EH (cell line): Measurements from ENCODE around the gene UNG.
"Not testable (repeated sequence)": the region's sequence is repeated elsewhere in the genome, so short reads cannot be mapped to it uniquely, and the experiment has no call there.

ENCODE experiments used
- DNase-seq: peaks from one replicate; pipeline ENCODE4 v3.0.0-alpha.2; 2015; ENCODE audit warnings: low read depth

Gene UNG

DNA sequence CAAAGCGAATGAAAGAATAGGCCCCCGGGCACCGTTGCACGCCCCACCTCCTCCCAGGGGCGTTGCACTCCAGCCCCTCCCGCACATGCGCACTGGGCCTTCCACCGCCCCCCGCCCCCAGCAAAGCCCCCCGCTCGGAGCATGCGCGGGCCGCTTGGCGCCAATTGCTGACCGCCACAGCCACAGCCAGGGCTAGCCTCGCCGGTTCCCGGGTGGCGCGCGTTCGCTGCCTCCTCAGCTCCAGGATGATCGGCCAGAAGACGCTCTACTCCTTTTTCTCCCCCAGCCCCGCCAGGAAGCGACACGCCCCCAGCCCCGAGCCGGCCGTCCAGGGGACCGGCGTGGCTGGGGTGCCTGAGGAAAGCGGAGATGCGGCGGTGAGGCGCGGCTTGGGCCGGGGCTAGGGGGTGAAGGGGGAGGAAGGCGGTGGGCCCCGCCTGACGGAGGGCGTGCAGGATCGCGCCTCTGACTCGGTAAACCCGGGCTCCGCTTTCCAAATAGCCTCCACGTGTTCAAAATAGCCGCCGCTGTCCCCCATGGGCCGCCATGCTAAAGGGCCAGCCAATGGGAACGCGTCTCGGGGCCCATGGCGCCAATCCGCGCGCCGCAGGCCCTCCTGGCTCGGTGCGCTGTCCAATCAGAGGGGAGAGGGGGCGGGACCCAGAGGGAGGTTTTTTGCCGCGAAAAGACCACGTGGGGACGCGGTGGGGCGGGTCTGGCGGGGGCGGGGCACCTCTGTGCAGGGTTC lies at the start of gene UNG:
TSS of gene UNG (plus strand) at position 163 of the 748 bp plus-strand sequence. CDS start at position 246, 83 bp downstream.
- DNase-seq: peak; percentile 97

DNA sequence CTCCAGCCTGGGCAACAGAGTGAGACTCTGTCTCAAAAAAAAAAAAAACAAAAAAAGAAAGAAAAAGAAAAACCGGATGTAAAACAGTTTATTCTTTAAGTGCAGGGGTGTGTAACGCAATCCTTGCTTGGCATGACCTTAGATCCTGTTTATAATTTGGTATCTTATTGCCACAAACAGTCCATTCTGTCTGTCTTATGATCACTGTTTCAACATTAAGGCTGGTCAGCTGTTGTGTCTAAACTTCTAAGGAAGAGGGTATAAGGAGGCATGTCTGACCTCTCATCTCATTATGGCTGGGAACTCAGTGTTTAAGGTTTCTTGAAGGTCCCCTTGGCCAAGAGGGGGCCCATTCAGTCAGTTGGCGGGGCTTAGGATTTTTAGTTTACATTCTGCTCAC lies 48.7 kb upstream of the UNG start:
- not testable (repeated sequence) for DNase-seq

DNA sequence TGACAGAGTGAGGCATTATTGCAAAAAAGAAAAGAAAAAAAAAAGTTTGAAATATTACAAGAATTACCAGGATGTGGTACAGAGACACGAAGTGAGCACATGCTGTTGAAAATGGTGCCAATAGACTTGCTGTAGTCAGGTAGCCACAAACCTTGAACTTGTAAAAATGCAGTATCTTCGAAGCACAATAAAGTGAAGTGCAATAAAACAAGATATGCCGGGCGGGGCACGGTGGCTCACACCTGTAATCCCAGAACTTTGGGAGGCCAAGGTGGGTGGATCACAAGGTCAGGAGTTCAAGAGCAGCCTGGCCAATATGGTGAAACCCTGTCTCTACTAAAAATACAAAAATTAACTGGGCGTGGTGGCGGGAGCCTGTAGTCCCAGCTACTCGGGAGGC lies 47.6 kb upstream of the UNG start:
- DNase-seq: not testable (repeated sequence)

DNA sequence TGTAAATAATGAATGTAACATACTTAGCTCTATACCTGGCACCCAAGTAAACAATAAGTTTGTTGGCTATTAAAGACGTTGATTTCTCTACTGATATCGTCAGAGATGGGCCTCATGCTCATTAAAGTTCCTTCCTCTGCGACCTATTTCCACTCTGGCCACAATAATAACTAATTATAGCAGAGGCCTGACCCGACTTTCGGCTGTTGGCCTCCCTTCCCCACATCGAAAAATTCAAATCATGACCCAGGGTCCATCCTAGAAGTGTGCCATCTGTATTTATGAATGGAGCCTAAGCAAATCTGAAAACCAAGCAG lies 45.3 kb upstream of the UNG start:
- DNase-seq: no peak

DNA sequence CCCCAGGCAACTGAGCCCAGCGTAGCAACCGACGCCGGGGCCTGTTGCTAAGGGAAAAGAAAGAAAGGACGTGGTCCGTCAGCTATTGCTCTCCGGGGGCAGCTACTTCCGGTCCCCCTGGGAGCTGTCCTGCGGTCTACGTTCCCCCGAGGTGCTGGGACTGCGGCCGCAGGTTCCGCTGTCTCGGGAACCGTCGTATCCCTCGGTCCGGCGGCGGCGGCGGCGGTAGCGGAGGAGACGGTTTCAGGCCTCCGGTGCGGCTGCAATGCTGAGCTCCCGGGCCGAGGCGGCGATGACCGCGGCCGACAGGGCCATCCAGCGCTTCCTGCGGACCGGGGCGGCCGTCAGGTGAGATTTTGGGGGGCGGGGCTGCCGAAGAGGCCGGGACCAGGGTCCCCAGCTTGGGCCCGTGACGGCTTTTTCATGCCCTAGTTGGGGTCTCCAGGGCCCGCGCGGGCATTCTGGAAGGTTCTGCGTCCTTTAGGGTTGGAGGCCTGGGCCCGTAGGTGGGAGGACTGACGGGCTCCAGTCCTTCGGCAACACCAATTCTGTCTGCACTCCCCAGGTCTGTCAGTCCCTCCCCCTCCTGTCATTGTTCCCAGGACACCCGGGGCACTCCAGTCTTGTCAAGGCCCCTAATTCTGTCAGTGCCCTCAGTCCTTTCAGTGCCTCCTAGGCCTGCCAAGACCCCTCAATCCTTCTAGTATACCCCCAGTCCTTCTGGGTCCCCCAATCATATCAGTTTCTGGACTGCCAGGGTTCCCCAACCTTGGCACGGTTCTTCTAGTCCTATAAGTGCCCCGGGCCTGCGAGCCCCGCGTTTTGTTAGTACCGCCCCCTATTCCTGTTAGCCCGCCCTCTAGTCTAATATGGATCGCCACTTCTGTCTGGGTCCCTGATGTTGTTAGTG lies 44.7 kb upstream of the UNG start, which contains the start of gene USP30:
TSS of gene USP30 (plus strand) at position 163 of the 910 bp plus-strand sequence. CDS start at position 266, 103 bp downstream.
- DNase-seq: peak; percentile 80

DNA sequence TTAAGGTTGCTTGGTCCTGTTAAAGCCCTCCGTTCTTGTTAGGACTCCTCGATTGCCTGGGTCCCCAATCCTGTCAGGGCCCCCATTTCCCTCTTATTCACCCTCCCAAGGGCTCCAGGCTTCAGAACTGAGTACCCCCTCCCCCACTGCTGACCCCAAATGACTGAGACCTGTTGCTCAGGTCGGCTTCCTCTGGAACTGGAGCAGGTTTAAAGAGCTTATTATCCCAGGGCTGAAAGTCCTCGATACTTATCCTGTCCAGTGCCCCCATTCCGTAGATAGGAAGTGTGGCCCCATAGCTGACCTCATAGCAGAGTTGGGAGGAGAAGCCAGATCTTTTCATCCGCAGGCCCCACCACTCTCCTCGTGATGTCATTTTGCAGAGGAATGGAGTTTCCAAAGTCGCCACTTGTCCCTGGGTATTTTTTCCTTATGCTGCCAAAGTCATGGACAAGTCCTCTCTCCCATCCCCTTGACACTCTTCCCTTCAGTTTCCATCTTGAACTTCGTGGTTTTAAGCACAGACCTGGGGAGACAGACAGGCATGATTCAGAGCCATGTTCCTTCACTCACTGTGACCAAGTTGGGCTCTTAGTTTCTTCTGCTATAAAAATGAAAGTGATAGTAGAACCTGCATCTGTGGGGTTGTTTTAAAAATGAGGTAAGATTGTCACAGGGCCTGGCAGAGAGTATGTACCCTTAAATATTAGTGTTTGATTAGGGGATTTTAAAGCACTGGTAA lies 43.8 kb upstream of the UNG start:
- DNase-seq: peak; percentile 7

DNA sequence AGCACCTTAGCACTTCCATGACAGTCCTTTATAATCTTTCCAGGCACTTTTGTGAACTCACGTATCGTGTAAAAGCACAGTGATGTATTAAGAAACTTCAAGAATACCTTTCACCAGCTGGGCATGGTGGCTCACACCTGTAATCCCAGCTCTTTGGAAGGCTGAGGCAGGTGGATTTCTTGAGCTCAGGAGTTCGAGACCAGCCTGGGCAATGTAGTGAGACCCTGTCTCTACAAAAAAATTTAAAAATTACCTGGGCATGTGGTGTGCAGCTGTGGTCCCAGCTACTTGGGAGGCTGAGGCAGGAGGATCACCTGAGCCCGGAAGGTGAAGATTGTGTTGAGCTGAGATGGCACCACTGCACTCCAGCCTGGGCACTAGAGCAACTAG lies 43.3 kb upstream of the UNG start:
- DNase-seq: not testable (repeated sequence)

DNA sequence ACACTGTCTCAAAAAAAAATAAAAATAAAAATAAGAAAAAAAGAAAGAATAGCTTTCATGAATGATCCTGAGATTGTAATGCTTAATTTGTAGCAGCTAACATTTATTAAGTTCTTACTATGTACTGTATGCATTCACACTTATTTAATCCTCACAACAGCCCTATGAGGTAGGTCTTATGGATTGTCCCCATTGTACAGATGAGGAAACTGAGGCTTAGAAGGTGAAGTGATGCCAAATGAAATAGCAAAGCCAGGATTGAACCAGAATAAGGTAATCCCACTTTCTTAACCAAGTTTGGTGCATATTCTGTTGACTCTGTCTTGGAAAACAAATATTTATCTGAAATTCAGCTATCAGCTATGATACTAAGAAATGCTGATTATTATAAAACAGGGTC lies 42.9 kb upstream of the UNG start:
- DNase-seq: no peak

DNA sequence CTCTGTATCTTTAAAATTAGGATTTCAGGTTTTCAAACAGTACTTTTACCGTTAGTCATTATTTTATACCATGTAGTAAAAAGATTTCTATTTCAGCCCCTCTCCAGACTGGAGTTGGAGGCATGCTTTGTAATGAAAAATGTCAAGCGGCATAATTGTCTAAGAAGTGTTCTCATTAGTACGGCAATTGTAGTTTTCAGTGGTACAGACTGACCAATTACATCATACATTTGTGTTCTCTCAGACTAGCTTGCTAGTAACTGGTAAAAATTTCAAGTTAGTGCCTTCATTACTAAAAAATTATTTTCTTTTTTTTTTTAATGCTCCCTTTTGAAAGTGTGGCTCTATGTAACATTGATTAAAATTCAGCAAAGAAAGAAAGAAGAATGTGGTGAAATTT lies 40.5 kb upstream of the UNG start:
- no peak for DNase-seq

DNA sequence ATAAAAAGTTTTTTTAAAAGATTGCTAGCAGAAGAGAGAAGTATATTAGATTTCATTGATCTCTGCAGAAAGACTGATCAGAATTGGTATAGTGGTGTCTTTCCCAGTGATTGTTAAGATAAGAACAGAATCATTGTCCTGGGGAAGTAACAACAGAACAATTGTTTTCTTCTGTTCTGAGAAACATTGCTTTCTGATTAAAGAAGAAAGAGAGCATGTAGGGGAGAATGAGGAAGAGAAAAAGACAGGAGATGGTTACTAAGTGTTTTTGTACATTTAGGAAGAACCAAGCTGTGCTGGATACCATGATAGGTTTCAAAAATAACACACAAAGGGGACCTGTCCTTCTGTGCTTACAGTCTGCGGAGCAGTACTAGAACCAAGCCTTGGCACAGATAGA lies 40.0 kb upstream of the UNG start:
- no peak for DNase-seq

DNA sequence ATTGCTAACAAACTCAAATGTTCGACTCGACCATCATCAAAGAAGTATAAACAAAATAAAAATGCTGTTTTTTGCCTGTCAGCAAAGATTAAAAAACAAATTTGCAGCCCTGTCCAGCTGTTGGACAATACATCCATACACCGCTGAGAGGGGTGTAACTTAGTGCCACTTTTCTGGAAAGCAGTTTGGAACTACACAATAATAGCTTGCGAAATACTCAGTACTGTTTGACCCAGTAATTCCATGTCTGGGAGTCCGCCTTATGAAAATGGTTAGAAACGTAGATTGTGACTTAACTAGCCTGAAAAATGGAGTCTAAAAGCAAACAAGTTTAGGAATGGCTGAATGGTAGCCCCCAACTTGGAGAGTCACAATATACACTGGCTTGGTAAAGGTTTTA lies 38.6 kb upstream of the UNG start:
- no peak for DNase-seq

DNA sequence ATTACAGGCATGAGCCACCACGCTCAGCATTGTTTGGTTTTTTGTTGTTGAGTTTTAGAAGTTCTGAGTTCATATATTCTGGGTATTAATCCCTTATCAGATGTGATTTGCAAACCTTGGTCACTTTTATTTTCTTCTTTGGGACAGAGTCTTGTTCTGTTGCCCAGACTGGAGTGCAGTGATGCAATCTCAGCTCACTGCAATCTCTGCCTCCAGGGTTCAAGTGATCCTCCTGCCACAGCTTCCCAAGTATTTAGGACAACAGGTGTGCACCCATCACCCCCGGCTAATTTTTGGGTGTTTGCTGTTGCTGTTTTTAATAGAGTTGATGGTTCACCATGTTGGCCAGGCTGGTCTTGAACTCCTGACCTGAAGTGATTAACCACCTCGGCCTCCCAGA lies 33.3 kb upstream of the UNG start:
- DNase-seq: no peak

DNA sequence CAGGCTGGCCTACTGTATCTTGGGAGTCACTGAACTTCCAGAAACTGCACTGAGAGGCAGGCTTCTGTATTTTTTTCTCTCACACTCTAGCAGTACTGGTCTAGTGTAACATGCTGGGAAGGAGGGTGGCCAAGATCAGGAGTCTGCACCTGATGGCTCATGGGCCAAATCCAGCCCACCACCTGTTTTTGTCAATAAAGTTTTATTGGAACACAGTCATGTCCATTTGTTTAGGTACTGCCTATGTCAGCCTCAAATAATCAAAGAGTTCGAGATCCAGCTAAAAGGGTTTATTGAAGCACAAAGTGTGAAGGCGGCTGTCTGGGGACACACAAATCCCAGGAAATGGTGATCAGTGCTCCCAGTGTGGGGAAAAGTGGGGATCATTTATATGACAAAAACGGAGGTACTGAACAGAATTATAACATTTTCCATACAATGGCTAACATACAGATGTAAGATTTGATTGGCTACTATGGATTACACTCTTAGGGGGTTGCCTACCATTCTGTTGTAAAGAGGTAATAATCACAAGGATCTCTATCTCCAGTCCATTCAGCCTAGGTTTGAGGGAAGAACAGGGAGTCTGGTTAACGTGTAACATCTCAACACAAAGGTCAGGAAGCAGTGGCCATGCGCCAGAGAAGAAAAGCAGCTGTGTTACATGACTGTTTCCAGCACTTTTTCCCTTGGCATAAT lies 32.1 kb upstream of the UNG start:
- no peak for DNase-seq

DNA sequence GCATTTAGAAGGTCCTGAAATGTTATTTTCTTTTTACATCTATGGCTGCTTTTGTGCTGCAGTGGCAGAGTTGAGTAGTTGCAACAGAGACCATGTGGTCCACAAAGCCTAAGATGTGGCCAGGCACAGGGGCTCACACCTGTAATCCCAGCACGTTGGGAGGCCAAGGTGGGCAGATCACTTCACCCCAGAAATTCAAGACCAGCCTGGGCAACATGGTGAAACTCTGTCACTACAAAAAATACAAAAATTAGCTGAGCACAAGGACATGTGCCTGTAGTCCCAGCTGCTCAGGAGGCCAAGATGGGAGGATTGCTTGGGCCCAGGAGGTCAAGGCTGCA lies 31.6 kb upstream of the UNG start:
- DNase-seq: no peak

DNA sequence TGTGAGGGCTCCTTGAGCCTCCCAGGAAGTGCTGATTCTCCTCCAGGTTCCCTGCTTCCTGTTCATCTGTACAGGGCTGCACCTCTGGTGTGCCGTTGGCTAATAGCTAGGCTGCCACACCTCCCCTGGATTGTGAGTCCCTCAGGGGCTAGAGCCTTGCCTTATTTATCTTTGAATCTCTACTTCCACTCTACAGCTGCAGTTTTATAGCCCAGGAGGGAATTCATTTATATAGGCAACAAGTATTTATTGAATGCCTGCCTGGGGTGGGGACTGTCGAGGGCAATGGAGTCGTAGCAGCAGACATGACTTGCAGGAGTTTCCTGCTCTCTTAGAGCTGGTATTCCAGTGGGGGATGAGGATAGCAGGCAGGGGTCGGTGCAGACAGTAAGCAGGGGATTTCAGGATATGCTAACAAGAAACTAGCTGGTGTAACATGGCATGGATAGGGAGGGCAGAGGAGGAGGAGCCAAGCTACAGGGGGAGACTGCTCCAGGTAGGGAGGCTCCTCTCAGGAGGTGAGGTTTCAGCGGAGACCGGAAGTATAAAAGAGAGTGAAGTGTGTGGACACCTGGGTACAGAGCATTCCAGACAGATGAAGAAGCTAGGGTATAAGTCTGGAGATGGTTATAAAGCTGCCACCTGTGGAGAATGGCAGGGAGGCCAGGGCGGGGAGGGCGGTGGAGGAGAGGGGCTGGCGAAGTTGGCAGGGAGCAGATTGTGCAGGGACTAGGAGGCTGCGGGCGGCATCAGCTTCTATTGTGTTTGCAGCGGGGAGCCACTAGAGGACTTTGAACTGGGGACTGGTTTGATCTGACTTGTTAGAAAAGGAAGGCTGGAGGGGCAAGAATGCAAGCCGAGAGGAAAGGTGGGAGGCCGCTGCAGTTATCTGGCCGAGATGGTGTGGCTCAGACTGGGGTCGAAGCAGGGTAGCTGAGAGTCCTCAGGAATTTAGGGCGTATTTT lies 27.8 kb upstream of the UNG start:
- DNase-seq: peak; percentile 6

DNA sequence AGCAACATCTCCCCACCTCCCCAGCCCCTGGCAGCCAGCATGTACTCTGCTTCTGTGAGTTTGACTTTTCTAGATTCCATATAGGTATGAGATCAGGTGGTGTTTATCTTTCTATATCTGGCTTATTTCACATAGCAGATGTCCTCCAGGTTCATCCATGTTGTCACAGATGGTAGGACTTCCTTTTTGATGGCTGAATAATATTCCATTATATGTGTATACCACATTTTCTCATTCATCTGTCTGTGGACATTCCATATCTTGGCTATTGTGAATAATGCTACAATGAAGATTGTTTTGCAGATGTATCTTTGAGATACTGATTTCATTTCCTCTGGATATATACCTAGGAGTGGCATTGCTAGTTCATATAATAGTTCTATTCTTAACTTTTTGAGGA lies 22.5 kb upstream of the UNG start:
- DNase-seq: no peak

DNA sequence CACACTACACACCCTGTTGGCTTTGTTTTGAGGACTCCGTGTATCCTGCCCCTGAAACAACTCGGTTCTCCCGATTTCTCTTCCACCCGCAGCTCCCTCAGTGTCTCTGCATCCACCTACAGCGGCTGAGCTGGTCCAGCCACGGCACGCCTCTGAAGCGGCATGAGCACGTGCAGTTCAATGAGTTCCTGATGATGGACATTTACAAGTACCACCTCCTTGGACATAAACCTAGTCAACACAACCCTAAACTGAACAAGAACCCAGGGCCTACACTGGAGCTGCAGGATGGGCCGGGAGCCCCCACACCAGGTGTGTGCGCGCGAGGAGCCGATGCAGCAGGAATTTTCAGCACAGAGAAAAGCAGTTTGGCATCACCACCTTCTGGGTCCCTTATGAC lies 14.6 kb upstream of the UNG start:
- DNase-seq: no peak

DNA sequence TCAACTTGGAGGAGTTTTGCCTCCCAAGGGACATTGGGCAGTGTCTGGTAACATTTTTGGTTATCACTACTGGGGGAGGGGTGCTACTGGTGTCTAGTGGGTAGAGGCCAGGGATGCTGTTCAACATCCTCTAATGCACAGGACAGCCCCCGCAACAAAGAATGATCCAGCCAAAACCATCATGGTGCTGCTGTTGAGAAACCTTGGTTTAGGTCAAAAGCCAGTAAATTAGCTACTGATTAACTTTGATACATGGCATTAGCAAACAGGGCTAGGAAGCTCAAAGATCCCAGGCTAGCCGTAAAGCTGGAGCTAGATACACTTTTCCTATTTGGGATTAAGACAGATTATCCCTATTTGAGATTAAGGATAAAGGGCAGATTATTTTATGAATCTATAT lies 13.0 kb upstream of the UNG start:
- DNase-seq: no peak

DNA sequence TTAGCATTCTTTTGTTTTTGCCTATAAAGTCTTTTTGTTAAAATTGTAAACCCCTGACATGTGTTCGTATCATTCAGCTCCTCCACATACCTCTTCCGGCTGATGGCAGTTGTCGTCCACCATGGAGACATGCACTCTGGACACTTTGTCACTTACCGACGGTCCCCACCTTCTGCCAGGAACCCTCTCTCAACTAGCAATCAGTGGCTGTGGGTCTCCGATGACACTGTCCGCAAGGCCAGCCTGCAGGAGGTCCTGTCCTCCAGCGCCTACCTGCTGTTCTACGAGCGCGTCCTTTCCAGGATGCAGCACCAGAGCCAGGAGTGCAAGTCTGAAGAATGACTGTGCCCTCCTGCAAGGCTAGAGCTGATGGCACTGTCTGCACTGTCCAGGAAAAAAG lies 11.8 kb upstream of the UNG start:
- no peak for DNase-seq

DNA sequence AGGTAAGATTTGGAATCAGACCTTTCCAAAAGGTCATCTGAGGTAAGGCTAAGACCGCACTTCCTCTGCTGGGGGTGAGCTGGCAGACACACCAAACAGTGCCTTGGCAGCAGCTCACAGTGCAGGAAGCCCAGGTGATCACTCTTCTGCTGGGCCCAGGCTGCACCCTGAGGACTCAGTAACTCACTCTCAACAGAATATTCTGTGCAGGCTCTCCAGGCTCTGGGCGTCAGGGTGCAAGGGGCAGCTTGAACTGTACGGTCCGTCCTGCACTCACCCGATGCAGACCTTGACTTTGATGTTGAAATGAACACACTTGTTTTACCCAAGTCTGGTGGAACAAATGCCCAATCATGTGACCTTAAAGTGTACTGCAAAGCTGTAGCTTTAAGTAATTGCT lies 10.1 kb upstream of the UNG start:
- DNase-seq: no peak

DNA sequence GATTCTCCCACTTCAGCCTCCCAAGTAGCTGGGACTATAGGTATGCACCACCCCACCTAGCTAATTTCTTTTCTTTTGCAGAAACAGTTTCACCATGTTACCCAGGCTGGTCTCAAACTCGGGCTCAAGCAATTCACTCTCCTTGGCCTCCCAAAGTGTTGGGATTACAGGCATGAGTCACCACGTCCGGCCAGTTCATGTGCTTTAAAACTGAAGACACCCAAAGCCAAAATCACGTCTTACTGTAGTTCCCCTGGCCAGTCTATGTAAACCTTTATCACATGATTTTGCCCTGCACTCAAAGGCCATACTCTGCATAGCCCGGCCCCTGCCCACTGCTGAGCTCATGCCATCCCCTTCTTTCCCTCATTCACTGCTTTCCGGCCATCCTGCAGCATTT lies 8.6 kb upstream of the UNG start:
- peak; percentile 52 for DNase-seq
